Dedifferentiated amniotic fluid mesenchymal stem cell (primary cell): ENCODE results near the gene SIN3A.
"Not testable (repeated sequence)": the region's sequence is repeated elsewhere in the genome, so short reads cannot be mapped to it uniquely, and the experiment has no call there.

Experiments used
- DNase-seq: peaks from one replicate; pipeline ENCODE4 v3.0.0-alpha.2; 2016; ENCODE audit errors: extremely low spot score

Gene SIN3A

GRCh38 chr15:75451674-75452363, at the start of gene SIN3A:
Gene SIN3A (minus strand): TSS chr15:75451690. CDS start chr15:75430375, 21,315 bp downstream.
- peak; percentile 100 for DNase-seq

- no peak for DNase-seq
Measured at GRCh38 chr15:75493732-75494131, 42.2 kb upstream of the SIN3A start.

- no peak for DNase-seq
Measured at GRCh38 chr15:75483961-75484360, 32.5 kb upstream of the SIN3A start.

DNA sequence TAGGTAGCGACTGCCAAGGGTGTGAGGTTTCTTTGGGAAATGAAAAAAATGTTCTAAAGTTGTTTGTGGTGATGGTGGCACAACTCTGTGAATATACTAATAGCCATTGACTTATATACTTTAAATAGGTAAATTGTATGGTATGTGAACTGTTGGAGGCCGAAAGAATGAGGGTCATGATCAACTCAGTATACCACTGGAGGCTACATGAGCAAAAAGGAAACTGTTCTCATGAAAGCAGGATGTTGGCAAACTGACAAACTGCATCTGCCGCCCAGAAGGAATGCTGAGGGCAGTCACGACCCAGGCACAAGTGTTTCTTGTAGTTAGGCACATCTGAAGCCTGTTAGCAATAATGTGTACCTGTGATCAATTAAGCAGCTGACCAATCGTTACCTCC, 32.1 kb upstream of the SIN3A start:
- DNase-seq, result not testable (repeated sequence)

- DNase-seq, result no peak
Measured at GRCh38 chr15:75483106-75483505, 31.6 kb upstream of the SIN3A start.

DNA sequence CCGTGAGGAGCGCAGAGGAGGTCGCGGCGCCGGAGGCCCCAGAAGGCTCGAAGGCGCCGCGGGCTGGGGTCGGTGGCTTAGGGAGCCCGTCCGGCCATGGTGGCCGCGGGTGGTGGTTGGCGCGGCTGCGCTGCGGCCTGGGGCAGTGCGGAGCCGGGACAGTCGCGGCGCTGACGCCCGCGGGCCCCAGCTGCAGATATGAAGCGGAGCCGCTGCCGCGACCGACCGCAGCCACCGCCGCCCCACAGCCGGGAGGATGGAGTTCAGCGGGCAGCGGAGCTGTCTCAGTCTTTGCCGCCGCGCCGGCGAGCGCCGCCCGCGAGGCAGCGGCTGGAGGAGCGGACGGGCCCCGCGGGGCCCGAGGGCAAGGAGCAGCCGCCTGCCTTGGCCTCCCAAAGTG, 29.0 kb upstream of the SIN3A start:
- DNase-seq, result not testable (repeated sequence)

DNA sequence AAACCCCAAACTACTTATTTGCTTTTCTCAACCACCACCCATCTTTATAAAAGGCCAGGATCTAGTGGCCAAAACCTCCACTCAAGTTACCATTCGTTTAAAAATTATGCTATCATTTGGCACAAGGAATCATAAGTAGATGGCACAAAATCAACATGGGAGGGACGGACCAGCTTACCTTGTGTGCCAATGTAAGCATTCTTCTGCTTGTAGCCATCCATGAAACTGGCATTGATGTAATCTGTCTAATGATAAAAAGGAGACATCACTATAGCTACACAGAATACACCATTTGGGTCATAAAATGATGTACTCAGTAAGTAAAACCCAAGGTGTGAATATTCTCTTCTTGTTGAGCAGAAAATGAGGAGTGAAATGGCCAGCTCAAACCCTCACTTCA, 28.2 kb upstream of the SIN3A start:
- DNase-seq, result no peak

GRCh38 chr15:75477094-75477493, 25.6 kb upstream of the SIN3A start:
- DNase-seq, result not testable (repeated sequence)

- no peak for DNase-seq
Measured at GRCh38 chr15:75468913-75469598, 17.6 kb upstream of the SIN3A start.

GRCh38 chr15:75460646-75461045, 9.2 kb upstream of the SIN3A start:
- DNase-seq, result no peak

- no peak for DNase-seq
Measured at GRCh38 chr15:75459581-75459980, 8.1 kb upstream of the SIN3A start.

GRCh38 chr15:75456710-75457109, 5.2 kb upstream of the SIN3A start:
- DNase-seq, result no peak

DNA sequence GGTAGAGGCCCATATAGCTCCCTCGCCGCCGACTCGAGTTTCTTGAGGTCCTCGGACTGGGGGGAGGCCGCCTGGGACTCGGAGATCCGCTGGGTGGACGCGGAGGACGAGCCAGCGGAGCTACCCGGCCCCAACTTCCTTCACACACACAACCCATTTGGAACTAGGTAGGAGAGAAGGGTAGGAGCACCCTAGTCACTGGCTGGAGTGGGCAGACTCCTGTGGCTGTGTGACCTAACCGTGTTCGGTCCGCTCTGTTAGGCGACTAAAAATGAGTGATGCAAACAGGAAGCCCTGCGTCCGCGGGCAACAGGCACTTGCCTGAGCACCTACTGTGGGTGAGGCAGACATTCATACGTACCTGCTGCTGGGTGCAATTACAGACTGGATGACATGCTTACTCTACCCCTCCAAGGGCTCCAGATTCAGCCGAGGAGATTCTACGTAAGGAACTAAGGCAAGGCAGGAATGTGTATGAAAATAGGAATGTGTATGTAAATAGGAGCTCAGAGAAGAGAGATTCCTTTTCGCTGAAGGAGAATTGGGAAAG, 4.6 kb upstream of the SIN3A start:
- peak; percentile 40 for DNase-seq

DNA sequence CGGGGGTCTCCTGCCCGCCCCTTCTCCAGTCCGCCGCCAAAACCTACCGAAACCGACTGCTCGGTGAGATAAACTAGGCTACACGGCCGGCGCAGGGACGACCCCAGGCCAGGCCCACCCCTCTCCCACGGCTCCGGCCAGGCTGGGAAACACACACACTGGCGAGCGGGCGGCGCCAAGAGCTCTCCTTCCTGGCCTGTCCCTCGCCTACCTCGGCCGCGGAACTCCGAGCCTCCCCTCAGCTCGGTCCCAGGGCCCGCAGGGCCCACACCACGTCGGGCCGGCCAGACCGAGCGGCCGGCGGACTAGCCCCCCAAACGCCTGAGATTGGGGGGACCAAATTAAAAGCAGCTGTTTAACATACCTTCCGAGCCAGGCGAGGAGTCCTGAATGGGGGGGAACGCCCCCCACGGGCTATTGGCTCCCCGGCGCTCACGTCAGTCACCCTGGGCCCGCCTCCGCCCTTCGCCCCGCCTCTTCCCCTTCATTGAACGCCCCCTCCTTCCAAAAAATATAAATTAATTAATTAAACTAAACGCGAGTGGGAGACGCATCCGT, 4.0 kb upstream of the SIN3A start:
- peak; percentile 81 for DNase-seq

- DNase-seq, result no peak
Measured at GRCh38 chr15:75454471-75455378, 3.2 kb upstream of the SIN3A start.

GRCh38 chr15:75453703-75454470, 2.4 kb upstream of the SIN3A start:
- DNase-seq, result peak; percentile 100

GRCh38 chr15:75452865-75453702, 1.6 kb upstream of the SIN3A start:
- DNase-seq, result no peak

- peak; percentile 72 for DNase-seq
Measured at GRCh38 chr15:75452364-75452864, 924 bp upstream of the SIN3A start.

- no peak for DNase-seq
Measured at GRCh38 chr15:75451202-75451673, 252 bp downstream of the SIN3A start.
